ENCODE measurements around the gene ZNF525. TPM values are rescaled to one million over a fixed set of nuclear protein-coding genes. Genes with fewer than 3 reads are reported as not detected.

Gene ZNF525
- total RNA-seq, 1 experiment from 2014 or later = 37.7 TPM

DNA sequence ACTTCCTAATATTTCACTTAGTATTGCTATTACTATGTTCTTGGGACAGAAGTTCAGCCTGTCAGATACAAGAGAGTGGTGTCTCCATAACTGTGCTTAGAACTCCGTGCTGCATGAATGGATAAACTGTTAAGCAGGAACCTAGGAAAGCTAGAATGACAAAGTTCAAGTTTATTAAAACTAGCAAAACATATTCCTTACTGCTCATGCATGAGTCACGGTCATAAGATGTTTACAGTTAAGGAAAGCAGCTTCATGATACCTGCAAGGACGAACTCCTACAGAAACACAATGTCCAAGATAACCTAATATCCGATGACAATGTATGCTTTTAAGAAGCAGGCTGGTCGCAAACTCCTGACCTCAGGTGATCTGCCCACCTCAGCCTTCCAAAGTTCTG lies 23.4 kb downstream of the ZNF525 start:
- Histone ChIP-seq H2AFZ (ENCODE audit: low read length) (no peak overlapping the region), H4K5ac (ENCODE audit: insufficient read length, low read depth, low read length) (no peak overlapping the region), H3K4ac (ENCODE audit: low read depth, low read length) (no peak overlapping the region), H3K27ac (ENCODE audit: insufficient read length, low read depth, low read length) (no peak overlapping the region), H4K8ac (replicated peaks; ENCODE audit: insufficient read length, low read depth, low read length) (no peak overlapping the region), H3K4me1 (ENCODE audit: insufficient read depth, low read length) (0 out of 2 replicates have a peak, but pooled peaks cover 3% of the 10 kb centered on the region), H3K79me1 (ENCODE audit: insufficient read depth, low read depth, low read length, poor library complexity, severe bottlenecking) (no peaks in the 10 kb centered on the region), H3K18ac (ENCODE audit: insufficient read length, low read depth, low read length) (no peak overlapping the region), H2BK15ac (ENCODE audit: low read depth, low read length) (no peak overlapping the region), H4K20me1 (ENCODE audit: control insufficient read depth, insufficient read depth, insufficient read length) (no peaks in the 10 kb centered on the region), H3K4me2 (ENCODE audit: insufficient read depth, insufficient read length, low read length) (no peak overlapping the region), H2BK120ac (ENCODE audit: low read depth, low read length, poor library complexity, severe bottlenecking) (no peak overlapping the region), H3K27me3 (ENCODE audit: insufficient read depth, low read length) (no peaks in the 10 kb centered on the region), H3K79me2 (ENCODE audit: insufficient read depth, low read length) (no peaks in the 10 kb centered on the region), H2BK20ac (ENCODE audit: low read depth, low read length, poor library complexity, severe bottlenecking) (no peak overlapping the region), H3K56ac (ENCODE audit: insufficient read length, low read depth, low read length) (no peak overlapping the region), H3T11ph (ENCODE audit: low read length) (no peak overlapping the region), H3K14ac (ENCODE audit: insufficient read depth, low read length) (no peak overlapping the region), H3K9me3 (ENCODE audit: control insufficient read depth, low read depth, low read length) (peaks cover 3% of the 10 kb centered on the region), H2BK5ac (ENCODE audit: insufficient read length, low read length) (no peak overlapping the region), H4K91ac (ENCODE audit: insufficient read length, low read depth, low read length) (no peak overlapping the region), H3K23ac (ENCODE audit: insufficient read length, low read depth, low read length) (no peak overlapping the region), H3K9ac (ENCODE audit: extremely low read depth, insufficient read length, low read length) (no peak overlapping the region), H2BK12ac (ENCODE audit: insufficient read length, low read depth, low read length) (no peak overlapping the region), H3K23me2 (ENCODE audit: insufficient read length, low read depth, low read length, poor library complexity, severe bottlenecking) (no peaks in the 10 kb centered on the region), H2AK5ac (ENCODE audit: insufficient read length, low read length) (no peak overlapping the region)
- peaks cover 31 to 37% (median 35%) of the 10 kb centered on the region in 3 experiments for H3K36me3 Mint-ChIP-seq (ENCODE audit: insufficient read depth in 1 of 3, low read depth in 3 of 3)
- no peak overlapping the region for H3K27ac Mint-ChIP-seq
- no peak for DNase-seq
- no peak overlapping the region for H3K4me3 Mint-ChIP-seq
- peaks cover 11 to 13% of the 10 kb centered on the region in 2 experiments for H3K4me1 Mint-ChIP-seq
- no CpG with 5 or more reads among the region's 5 CpGs for WGBS (ENCODE audit: extremely low coverage, insufficient read length, low lambda C conversion rate)
- H3K9me3 Mint-ChIP-seq = peaks cover 17 to 27% of the 10 kb centered on the region in 2 experiments
- no peak for TF ChIP-seq CTCF (conservative IDR thresholded peaks at IDR 0.05)
- H3K27me3 Mint-ChIP-seq (ENCODE audit: low read depth) = no peaks in the 10 kb centered on the region
